SK-N-SH treated with all-trans-retinoic acid at 6 μM for 48 hours (cell line): Measurements from ENCODE around the gene SPOCK2.

Source experiments
- CREB5 ChIP-seq: fragments of 250-450 bp; sonication (Bioruptor Pico); IDR thresholded peaks from 2 replicates; pipeline ENCODE4 v1.5.1; 2020; ENCODE audit warnings: low read depth, mild to moderate bottlenecking, moderate library complexity
- ESRRG ChIP-seq: fragments of 250-450 bp; sonication (Bioruptor Pico); IDR thresholded peaks from 2 replicates; pipeline ENCODE4 v1.6.1; 2021; ENCODE audit warnings: mild to moderate bottlenecking
- TCF4 ChIP-seq: fragments of 250-450 bp; sonication (Bioruptor Pico); IDR thresholded peaks from 2 replicates; pipeline ENCODE4 v1.8.0; 2021; ENCODE audit warnings: mild to moderate bottlenecking, moderate library complexity, borderline replicate concordance
- ZFP3 ChIP-seq: fragments of 250-450 bp; sonication (Bioruptor Pico); IDR thresholded peaks from 2 replicates; pipeline ENCODE4 v1.5.0; 2020; ENCODE audit warnings: mild to moderate bottlenecking, moderate library complexity

GRCh38 chr10:72127571-72127970 lies 39.2 kb upstream of the SPOCK2 start:
- TF ChIP-seq CREB5 (CRISPR knock-in tag) (no peak), ZFP3 (CRISPR knock-in tag) (no peak), TCF4 (CRISPR knock-in tag) (no peak), ESRRG (CRISPR knock-in tag) (no peak)
